ENCODE measurements around the gene TBL1X. TPM values are rescaled to one million over a fixed set of nuclear protein-coding genes. Genes with fewer than 3 reads are reported as not detected.

The TBL1X gene
- total and polyA plus RNA-seq, 8 donors = 2.4 to 16.6 (median 9.3) TPM

DNA sequence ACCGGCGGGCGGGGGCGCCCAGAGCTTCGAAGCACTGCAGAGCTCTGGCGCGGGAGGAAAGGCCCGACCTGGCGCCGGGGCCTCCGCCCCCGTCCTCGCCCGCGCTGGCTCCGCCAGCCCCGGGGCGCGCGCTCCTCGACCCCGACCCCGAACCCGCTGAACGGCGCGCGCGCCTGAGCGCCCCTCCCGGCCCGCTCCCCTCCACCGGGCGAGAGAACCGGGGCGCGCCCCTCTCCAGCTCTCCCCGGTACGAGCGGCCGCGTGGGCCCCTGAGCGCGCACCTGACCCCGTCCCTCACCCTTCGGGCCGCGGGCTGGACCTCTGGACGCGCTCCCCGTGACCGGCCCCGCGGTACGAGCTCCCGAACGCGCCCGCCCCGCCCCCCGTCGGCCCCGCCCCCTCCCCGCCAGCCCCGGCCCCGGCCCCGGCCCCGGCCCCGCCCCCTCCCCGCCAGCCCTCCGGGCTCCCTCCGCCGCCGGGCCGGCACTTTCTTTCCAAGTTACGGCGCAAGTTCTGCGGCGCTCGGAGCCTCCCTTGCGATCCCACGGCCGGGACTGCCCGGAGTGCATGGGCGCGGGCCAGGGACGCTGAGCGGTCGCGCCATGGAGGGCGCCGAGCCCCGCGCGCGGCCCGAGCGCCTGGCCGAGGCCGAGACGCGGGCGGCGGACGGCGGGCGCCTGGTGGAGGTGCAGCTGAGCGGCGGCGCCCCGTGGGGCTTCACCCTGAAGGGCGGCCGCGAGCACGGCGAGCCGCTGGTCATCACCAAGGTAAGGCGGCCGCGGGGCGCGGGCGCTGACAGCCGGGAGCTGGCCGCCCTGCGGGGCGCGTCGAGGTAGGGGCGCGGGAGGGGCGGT lies 321.3 kb downstream of the TBL1X start, which contains the start of gene SHROOM2:
Gene SHROOM2 (plus strand): TSS at position 486 of the 854 bp plus-strand sequence. CDS start 117 bp downstream, at position 603.
- H3K27ac ChIP-seq = peak within 1 kb of the TSS; percentile 8 to 72 (median 55)
- no peaks in the 10 kb centered on the region for H3K27me3 ChIP-seq
- no peak for TF ChIP-seq CTCF (IDR thresholded peaks at IDR 0.05)
- H3K9me3 ChIP-seq = no peaks in the 10 kb centered on the region
- H3K4me1 ChIP-seq = no peaks in the 10 kb centered on the region
- ATAC-seq = peak; percentile 39 to 72 (median 62)
- DNase-seq = peak; percentile 25 to 78 (median 40)
- peak within 1 kb of the TSS; percentile 28 to 54 (median 48) for H3K4me3 ChIP-seq
- intact Hi-C loops (cut with DNase I) = no loop called here
- 0 to 3% methylated on average over 52 to 116 of the region's 132 CpGs for WGBS, 2 donors
- no peaks in the 10 kb centered on the region for H3K36me3 ChIP-seq
- FAIRE-seq = no peak

DNA sequence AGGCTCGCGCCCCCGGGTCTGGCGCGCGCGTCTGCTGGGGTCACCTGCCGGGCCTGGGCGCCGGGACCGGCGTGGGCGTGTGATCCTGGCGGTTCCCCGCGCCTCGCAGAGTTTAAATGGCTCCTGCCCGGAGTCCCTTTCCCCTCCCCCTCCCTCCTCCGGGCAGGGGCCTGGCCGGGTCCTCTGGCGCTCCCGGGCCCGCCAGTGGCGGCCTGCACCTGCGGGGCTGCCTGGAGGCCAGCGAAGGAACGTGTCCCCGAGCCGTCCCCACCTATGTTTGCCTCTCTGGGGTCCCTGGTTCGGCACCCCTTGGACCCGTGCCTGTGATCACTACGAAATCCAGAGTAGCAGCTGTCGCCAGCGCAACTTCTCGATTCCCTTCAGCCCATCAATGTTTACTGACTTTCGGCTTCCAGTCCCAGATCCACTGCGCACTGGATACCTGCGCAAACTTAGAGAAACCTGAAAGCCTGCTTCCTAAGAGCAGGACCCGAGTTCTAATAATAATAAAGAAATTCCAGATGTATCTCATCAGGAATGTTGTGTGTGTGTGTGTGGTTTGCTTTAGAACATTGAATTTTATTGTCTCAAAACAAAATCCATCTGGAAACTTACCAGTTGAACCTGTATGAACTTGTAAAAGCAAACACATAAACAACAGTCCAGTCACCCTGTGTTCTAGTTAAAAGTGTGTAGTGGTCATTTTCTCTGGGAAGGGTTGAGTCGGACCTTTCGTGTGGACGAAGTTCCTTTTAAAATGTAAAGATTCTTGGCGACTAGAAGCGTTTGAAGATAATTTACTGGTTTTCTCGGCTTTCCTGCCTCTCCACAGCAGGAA lies 322.2 kb downstream of the TBL1X start:
- DNase-seq (peak; percentile 21 to 68 (median 40)), FAIRE-seq (no peak), ATAC-seq (peak; percentile 55 to 66 (median 58))
- Histone ChIP-seq H3K4me3 (peak overlapping the region; percentile 23 to 54 (median 48)), H3K27me3 (no peaks in the 10 kb centered on the region), H3K27ac (peak overlapping the region; percentile 8 to 72 (median 55)), H3K9me3 (no peaks in the 10 kb centered on the region), H3K4me1 (no peaks in the 10 kb centered on the region), H3K36me3 (no peaks in the 10 kb centered on the region)
- no peak for TF ChIP-seq CTCF (IDR thresholded peaks at IDR 0.05)
- intact Hi-C loops (cut with DNase I) = no loop called here
- 1 to 8% methylated on average over 22 to 45 of the region's 45 CpGs for WGBS, 2 donors

GRCh38 chrX:9788911-9789310 lies 324.1 kb downstream of the TBL1X start:
- Histone ChIP-seq H3K4me3 (no peak overlapping the region), H3K27me3 (no peaks in the 10 kb centered on the region), H3K27ac (peak overlapping the region in 1 of 4 donors; percentile 46), H3K9me3 (no peaks in the 10 kb centered on the region), H3K36me3 (no peaks in the 10 kb centered on the region), H3K4me1 (no peaks in the 10 kb centered on the region)
- ATAC-seq = peak; percentile 56 to 75 (median 62)
- FAIRE-seq = no peak
- WGBS, 2 donors = 4 to 10% methylated on average over 2 of the region's 2 CpGs
- intact Hi-C loops (cut with DNase I) = no loop called here
- TF ChIP-seq CTCF (IDR thresholded peaks at IDR 0.05) = no peak
- DNase-seq = peak in 3 of 6 donors; percentile 38 to 50 (median 47)

DNA sequence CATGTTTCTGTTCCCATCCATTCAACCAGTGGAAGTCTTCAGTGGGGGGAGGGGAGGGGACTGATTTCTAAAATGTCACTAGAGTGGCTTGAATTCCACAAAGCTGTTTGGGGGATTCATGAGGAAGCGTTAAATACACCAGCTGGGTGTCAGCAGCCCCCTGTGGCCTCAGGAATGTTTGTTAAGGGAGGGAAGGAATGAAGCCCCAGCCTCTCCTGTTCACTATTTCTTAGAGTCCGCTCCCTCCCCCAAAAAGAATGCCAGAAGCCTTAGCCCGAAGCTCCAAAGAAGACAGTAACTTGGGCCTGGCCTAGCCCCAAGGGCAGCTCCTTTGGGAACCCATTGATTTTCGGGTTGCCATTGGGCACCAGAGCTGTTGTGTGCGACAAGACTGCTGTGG lies 324.7 kb downstream of the TBL1X start:
- H3K27me3 ChIP-seq = no peaks in the 10 kb centered on the region
- ATAC-seq (no peak), DNase-seq (no peak), FAIRE-seq (no peak)
- no peak for TF ChIP-seq CTCF (IDR thresholded peaks at IDR 0.05)
- no peaks in the 10 kb centered on the region for H3K36me3 ChIP-seq
- intact Hi-C loops (cut with DNase I) = no loop called here
- H3K4me3 ChIP-seq = no peak overlapping the region
- 52 to 78% methylated on average over 5 of the region's 5 CpGs for WGBS, 2 donors
- no peaks in the 10 kb centered on the region for H3K4me1 ChIP-seq
- H3K27ac ChIP-seq = peak overlapping the region in 1 of 4 donors; percentile 41
- H3K9me3 ChIP-seq = no peaks in the 10 kb centered on the region

Data from pancreas (tissue), 10 donors.